Lung (tissue), 12 donors: Measurements from ENCODE around the gene GID4. TPM values are rescaled to one million over a fixed set of nuclear protein-coding genes. Genes with fewer than 3 reads are reported as not detected.

Experiments used
- ATAC-seq: fragments of 200-7000 bp; cut with Tn5 transposase; one replicate; pipeline ENCODE4 v1.9.1; 2020; ENCODE audit warnings: moderate number of reproducible peaks; ENCODE audit not compliant: insufficient read depth, low FRiP score
- DNase-seq, 3 donors: peaks; one replicate each; pipeline ENCODE4 v3.0.0-alpha.2; 2013 to 2017
- H3K27ac ChIP-seq, 2 donors: one replicate each; pipeline ENCODE4 v1.5.1; 2013; ENCODE audit warnings: mild to moderate bottlenecking in 2 of 2, moderate library complexity in 2 of 2, control low read depth in 1 of 2, inconsistent platforms in 1 of 2, low read depth in 1 of 2, low read length in 1 of 2
- H3K27me3 ChIP-seq, 3 donors: one replicate each; pipeline ENCODE4 v1.5.1; 2013; ENCODE audit warnings: low read length in 2 of 3; ENCODE audit not compliant: control insufficient read depth in 3 of 3, insufficient read depth in 3 of 3
- H3K36me3 ChIP-seq, 4 donors: one replicate each; pipeline ENCODE4 v1.5.1; 2013; ENCODE audit warnings: low read length in 4 of 4, mild to moderate bottlenecking in 1 of 4, moderate library complexity in 1 of 4; ENCODE audit not compliant: control insufficient read depth in 4 of 4, insufficient read depth in 4 of 4
- H3K4me1 ChIP-seq, 5 donors: one replicate each; pipeline ENCODE4 v1.5.1; 2013; ENCODE audit warnings: low read length in 5 of 5, mild to moderate bottlenecking in 2 of 5, moderate library complexity in 1 of 5; ENCODE audit not compliant: control insufficient read depth in 5 of 5, insufficient read depth in 5 of 5
- H3K4me3 ChIP-seq: one replicate; pipeline ENCODE4 v1.5.1; 2013; ENCODE audit warnings: mild to moderate bottlenecking, control low read depth, moderate library complexity
- H3K9ac ChIP-seq, 2 donors: one replicate each; pipeline ENCODE4 v1.5.1; 2013; ENCODE audit warnings: low read length in 2 of 2, control low read depth in 1 of 2; ENCODE audit not compliant: insufficient read depth in 1 of 2
- H3K9me3 ChIP-seq, 4 donors: one replicate each; pipeline ENCODE4 v1.5.1; 2013; ENCODE audit warnings: low read length in 3 of 4, mild to moderate bottlenecking in 1 of 4, moderate library complexity in 1 of 4; ENCODE audit not compliant: control insufficient read depth in 4 of 4, insufficient read depth in 3 of 4
- WGBS, 2 donors: extraction: QIAGEN DNeasy Blood & Tissue Kit; methylation state at CpG; one replicate each; pipeline ENCODE4 v1.1.7; 2013; 5-methylcytosine and 5-hydroxymethylcytosine counted together
- polyA plus RNA-seq, 2 donors: library from polyadenylated mRNA; stranded (reverse); fragments of 200-250 nt; gene quantifications; one replicate each; pipeline ENCODE4 v1.2.1, GENCODE V29; 2013
- total RNA-seq, 2 donors: library from RNA; depleted of rRNA in 1 of 2; stranded (reverse); fragments of >200 nt in 1 of 2; gene quantifications; one replicate each; pipeline ENCODE4 v1.2.1, GENCODE V29; 2014 to 2021
- TF ChIP-seq, protein P1 (sequence below): IDR thresholded peaks from 2 replicates; pipeline ENCODE4 v1.5.1; 2012; ENCODE audit warnings: mild to moderate bottlenecking; ENCODE audit errors: control extremely low read depth, extremely low read depth
- donor health status: control.
- donor health status: control.
- donor health status: Bipolar disorder and iron deficiency.
- donor health status: healthy.
- donor health status: DM: yes; HTN: yes; CAD: no.

Gene GID4
- total and polyA plus RNA-seq, 4 donors: 3.9 to 7.2 (median 5.3) TPM

GRCh38 chr17:18031955-18032354 lies 7.3 kb upstream of the GID4 start:
- peak in 2 of 3 donors; percentile 14 to 29 for DNase-seq
- H3K9ac ChIP-seq: no peak overlapping the region
- TF ChIP-seq, protein P1, sequence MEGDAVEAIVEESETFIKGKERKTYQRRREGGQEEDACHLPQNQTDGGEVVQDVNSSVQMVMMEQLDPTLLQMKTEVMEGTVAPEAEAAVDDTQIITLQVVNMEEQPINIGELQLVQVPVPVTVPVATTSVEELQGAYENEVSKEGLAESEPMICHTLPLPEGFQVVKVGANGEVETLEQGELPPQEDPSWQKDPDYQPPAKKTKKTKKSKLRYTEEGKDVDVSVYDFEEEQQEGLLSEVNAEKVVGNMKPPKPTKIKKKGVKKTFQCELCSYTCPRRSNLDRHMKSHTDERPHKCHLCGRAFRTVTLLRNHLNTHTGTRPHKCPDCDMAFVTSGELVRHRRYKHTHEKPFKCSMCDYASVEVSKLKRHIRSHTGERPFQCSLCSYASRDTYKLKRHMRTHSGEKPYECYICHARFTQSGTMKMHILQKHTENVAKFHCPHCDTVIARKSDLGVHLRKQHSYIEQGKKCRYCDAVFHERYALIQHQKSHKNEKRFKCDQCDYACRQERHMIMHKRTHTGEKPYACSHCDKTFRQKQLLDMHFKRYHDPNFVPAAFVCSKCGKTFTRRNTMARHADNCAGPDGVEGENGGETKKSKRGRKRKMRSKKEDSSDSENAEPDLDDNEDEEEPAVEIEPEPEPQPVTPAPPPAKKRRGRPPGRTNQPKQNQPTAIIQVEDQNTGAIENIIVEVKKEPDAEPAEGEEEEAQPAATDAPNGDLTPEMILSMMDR: no peak
- H3K9me3 ChIP-seq: no peaks in the 10 kb centered on the region
- 51 to 53% methylated on average over 2 of the region's 2 CpGs for WGBS, 2 donors
- H3K36me3 ChIP-seq: peaks cover 0 to 8% (median 0%) of the 10 kb centered on the region in 4 donors
- H3K27ac ChIP-seq: no peak overlapping the region
- H3K4me1 ChIP-seq: peaks cover 0 to 8% (median 3%) of the 10 kb centered on the region in 5 donors
- no peak for ATAC-seq
- H3K27me3 ChIP-seq: no peaks in the 10 kb centered on the region
- H3K4me3 ChIP-seq: no peak overlapping the region

GRCh38 chr17:18033442-18034099 lies 5.6 kb upstream of the GID4 start:
- Histone ChIP-seq H3K27me3 (no peaks in the 10 kb centered on the region), H3K9me3 (no peaks in the 10 kb centered on the region), H3K4me1 (peaks cover 3 to 14% (median 11%) of the 10 kb centered on the region in 5 donors), H3K4me3 (no peak overlapping the region), H3K36me3 (no peaks in the 10 kb centered on the region), H3K27ac (no peak overlapping the region), H3K9ac (no peak overlapping the region)
- TF ChIP-seq, protein P1: peak; percentile 69
- DNase-seq (peak; percentile 51 to 91 (median 89)), ATAC-seq (peak; percentile 89)
- 25 to 27% methylated on average over 5 of the region's 5 CpGs for WGBS, 2 donors

DNA sequence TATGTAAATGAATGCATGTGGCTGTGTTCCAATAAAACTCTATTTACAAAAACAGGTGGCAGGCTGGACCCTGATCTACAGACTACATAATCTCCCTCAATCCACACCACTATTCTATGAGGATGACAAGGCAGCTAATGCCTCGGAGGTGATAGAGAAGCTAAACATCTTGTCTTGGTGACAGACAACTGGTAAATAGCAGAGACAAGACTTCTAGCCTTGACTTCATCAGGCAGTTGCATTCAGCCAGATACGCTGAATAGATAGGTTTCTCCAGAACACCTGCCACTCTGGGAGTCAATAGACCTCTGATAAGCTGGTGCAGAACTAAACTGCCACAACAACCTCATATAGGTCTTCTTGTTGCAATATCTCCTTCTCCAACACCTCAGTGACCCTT lies 3.5 kb upstream of the GID4 start:
- TF ChIP-seq, protein P1: no peak
- H3K36me3 ChIP-seq: peaks cover 0 to 3% (median 0%) of the 10 kb centered on the region in 4 donors
- no peak for ATAC-seq
- H3K9me3 ChIP-seq: no peaks in the 10 kb centered on the region
- H3K4me1 ChIP-seq: peaks cover 6 to 20% (median 13%) of the 10 kb centered on the region in 5 donors
- no peak overlapping the region for H3K4me3 ChIP-seq
- WGBS, 2 donors: 77 to 88% methylated on average over 2 of the region's 2 CpGs
- H3K27me3 ChIP-seq: no peaks in the 10 kb centered on the region
- H3K9ac ChIP-seq: no peak overlapping the region
- no peak overlapping the region for H3K27ac ChIP-seq
- DNase-seq: no peak
